NAMALWA (cell line): ENCODE results near the gene PHF21A.
A peak's percentile ranks its signal among the peaks of the same experiment; 100 is the strongest.

Experiments used
- DNase-seq: peaks from one replicate; pipeline ENCODE4 v3.0.0-alpha.2; 2015; ENCODE audit warnings: low spot score

The PHF21A gene

GRCh38 chr11:45934580-45935318, 186.5 kb downstream of the PHF21A start:
- no peak for DNase-seq

GRCh38 chr11:45933846-45934579, 187.2 kb downstream of the PHF21A start:
- no peak for DNase-seq

- peak; percentile 32 for DNase-seq
Observed at GRCh38 chr11:45933131-45933831, 188.0 kb downstream of the PHF21A start.

GRCh38 chr11:45932217-45932616, 189.0 kb downstream of the PHF21A start:
- DNase-seq = no peak

- DNase-seq = no peak
Observed at GRCh38 chr11:45931739-45932138, 189.5 kb downstream of the PHF21A start.

GRCh38 chr11:45930951-45931570, 190.2 kb downstream of the PHF21A start:
- DNase-seq = no peak

GRCh38 chr11:45930031-45930794, 191.0 kb downstream of the PHF21A start:
- DNase-seq = peak; percentile 93

- DNase-seq = no peak
Observed at GRCh38 chr11:45929486-45930030, 191.7 kb downstream of the PHF21A start.

GRCh38 chr11:45928535-45929215, 192.6 kb downstream of the PHF21A start:
- DNase-seq = no peak

- no peak for DNase-seq
Observed at GRCh38 chr11:45927684-45928413, 193.4 kb downstream of the PHF21A start.

- no peak for DNase-seq
Observed at GRCh38 chr11:45927332-45927683, 193.9 kb downstream of the PHF21A start.

- DNase-seq = no peak
Observed at GRCh38 chr11:45926536-45927331, 194.5 kb downstream of the PHF21A start.

- DNase-seq = no peak
Observed at GRCh38 chr11:45926001-45926401, 195.3 kb downstream of the PHF21A start.

- DNase-seq = no peak
Observed at GRCh38 chr11:45925550-45925949, 195.7 kb downstream of the PHF21A start.

- DNase-seq = no peak
Observed at GRCh38 chr11:45924927-45925326, 196.3 kb downstream of the PHF21A start.

GRCh38 chr11:45924036-45924915, 197.0 kb downstream of the PHF21A start:
- DNase-seq = no peak

GRCh38 chr11:45922425-45923082, 198.7 kb downstream of the PHF21A start, which contains the start of gene LARGE2:
TSS of gene LARGE2 (plus strand) at chr11:45922656. CDS start at chr11:45922883, 227 bp downstream.
- no peak for DNase-seq
